SU-DHL-6 (cell line): ENCODE data around the gene TULP3.

Source experiments
- EZH2phosphoT487 ChIP-seq: fragments of 200-600 bp; sonication (generic), shearing (Covaris generic); conservative IDR thresholded peaks from 2 replicates; pipeline ENCODE4 v1.6.1; 2018; ENCODE audit warnings: mild to moderate bottlenecking, antibody characterized with exemption, low read length, moderate library complexity, mixed read lengths
- TF ChIP-seq, protein P1 (sequence below): fragments of 200-600 bp; sonication (generic); IDR thresholded peaks from one replicate; pipeline ENCODE4 v1.5.1; 2017; ENCODE audit warnings: antibody characterized with exemption, mild to moderate bottlenecking, low read length, moderate library complexity; ENCODE audit not compliant: insufficient read depth, poor library complexity, severe bottlenecking

GRCh38 chr12:2959505-2960389 lies 69.1 kb downstream of the TULP3 start:
- TF ChIP-seq, protein P1, sequence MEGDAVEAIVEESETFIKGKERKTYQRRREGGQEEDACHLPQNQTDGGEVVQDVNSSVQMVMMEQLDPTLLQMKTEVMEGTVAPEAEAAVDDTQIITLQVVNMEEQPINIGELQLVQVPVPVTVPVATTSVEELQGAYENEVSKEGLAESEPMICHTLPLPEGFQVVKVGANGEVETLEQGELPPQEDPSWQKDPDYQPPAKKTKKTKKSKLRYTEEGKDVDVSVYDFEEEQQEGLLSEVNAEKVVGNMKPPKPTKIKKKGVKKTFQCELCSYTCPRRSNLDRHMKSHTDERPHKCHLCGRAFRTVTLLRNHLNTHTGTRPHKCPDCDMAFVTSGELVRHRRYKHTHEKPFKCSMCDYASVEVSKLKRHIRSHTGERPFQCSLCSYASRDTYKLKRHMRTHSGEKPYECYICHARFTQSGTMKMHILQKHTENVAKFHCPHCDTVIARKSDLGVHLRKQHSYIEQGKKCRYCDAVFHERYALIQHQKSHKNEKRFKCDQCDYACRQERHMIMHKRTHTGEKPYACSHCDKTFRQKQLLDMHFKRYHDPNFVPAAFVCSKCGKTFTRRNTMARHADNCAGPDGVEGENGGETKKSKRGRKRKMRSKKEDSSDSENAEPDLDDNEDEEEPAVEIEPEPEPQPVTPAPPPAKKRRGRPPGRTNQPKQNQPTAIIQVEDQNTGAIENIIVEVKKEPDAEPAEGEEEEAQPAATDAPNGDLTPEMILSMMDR, result no peak
- no peak for TF ChIP-seq EZH2phosphoT487
